GM21360 (cell line): Measurements from ENCODE around the gene CCDC188.

Experiments used
- ATAC-seq: cut with Tn5 transposase; IDR thresholded peaks from one replicate; pipeline ENCODE4 v1.9.1; 2021; ENCODE audit warnings: mild to moderate bottlenecking, moderate library complexity; ENCODE audit not compliant: unreplicated experiment

Gene CCDC188

GRCh38 chr22:20151276-20151588 is 377 bp upstream of the CCDC188 start:
- ATAC-seq: no peak

- no peak for ATAC-seq
Observed at GRCh38 chr22:20149257-20150250, 1.3 kb downstream of the CCDC188 start.

GRCh38 chr22:20148414-20148813 is 2.4 kb downstream of the CCDC188 start:
- ATAC-seq: no peak

GRCh38 chr22:20147237-20147988 is 3.4 kb downstream of the CCDC188 start:
- ATAC-seq: no peak

- ATAC-seq: no peak
Observed at GRCh38 chr22:20146777-20147176, 4.1 kb downstream of the CCDC188 start.

- no peak for ATAC-seq
Observed at GRCh38 chr22:20145832-20146223, 5.0 kb downstream of the CCDC188 start.

- no peak for ATAC-seq
Observed at GRCh38 chr22:20145206-20145831, 5.5 kb downstream of the CCDC188 start.

GRCh38 chr22:20143883-20144665 is 6.8 kb downstream of the CCDC188 start:
- no peak for ATAC-seq

GRCh38 chr22:20142711-20143621 is 7.9 kb downstream of the CCDC188 start:
- ATAC-seq: no peak

GRCh38 chr22:20141186-20142077 is 9.4 kb downstream of the CCDC188 start:
- ATAC-seq: no peak

GRCh38 chr22:20140521-20140964 is 10.3 kb downstream of the CCDC188 start:
- ATAC-seq: no peak

GRCh38 chr22:20140107-20140445 is 10.8 kb downstream of the CCDC188 start:
- ATAC-seq: no peak

GRCh38 chr22:20139391-20140106 is 11.3 kb downstream of the CCDC188 start:
- ATAC-seq: no peak

GRCh38 chr22:20138868-20139267 is 12.0 kb downstream of the CCDC188 start:
- no peak for ATAC-seq

GRCh38 chr22:20138417-20138738 is 12.5 kb downstream of the CCDC188 start:
- no peak for ATAC-seq

- ATAC-seq: no peak
Observed at GRCh38 chr22:20137671-20138416, 13.0 kb downstream of the CCDC188 start.

- ATAC-seq: no peak
Observed at GRCh38 chr22:20137113-20137512, 13.7 kb downstream of the CCDC188 start.

- ATAC-seq: no peak
Observed at GRCh38 chr22:20136603-20136873, 14.3 kb downstream of the CCDC188 start.
